ENCODE data around the gene SHISA4.
"Not testable (repeated sequence)": the region's sequence is repeated elsewhere in the genome, so short reads cannot be mapped to it uniquely, and the experiment has no call there.

The SHISA4 gene

DNA sequence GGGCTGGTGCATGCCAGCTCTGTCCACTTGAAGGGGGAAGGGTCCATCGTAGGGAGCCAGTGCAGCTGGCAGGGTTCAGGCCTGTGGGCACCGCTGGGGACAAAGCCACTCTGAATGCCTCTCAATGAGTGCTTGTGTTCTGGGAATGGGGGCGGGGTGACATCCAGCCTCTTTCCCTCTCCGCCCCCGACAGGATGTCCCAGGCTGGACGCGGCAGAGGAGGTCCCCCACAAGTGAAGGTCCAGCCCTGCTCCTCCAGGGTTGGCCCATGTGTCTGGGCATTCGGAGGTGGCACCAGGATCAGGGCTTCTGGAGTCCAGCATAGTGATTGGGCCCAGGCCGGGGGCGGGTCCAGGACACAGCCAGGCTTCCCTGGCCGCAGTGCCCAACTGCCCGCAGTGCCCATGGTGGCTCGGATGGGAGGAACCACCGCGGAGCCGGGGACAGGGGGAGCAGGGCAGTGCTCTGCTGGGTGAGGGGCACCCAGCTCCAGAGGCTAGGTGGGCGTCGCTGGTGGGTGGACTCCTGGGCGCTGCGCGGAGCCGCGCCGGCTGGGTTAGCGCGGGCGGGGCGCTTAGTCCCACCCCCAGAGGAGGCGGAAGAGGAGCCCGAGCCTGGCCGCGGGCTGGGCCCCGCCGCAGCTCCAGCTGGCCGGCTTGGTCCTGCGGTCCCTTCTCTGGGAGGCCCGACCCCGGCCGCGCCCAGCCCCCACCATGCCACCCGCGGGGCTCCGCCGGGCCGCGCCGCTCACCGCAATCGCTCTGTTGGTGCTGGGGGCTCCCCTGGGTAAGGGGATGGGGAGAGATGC is at the start of gene SHISA4:
TSS of gene SHISA4 (plus strand) at position 617 of the 808 bp plus-strand sequence. CDS start at position 714, 97 bp downstream.
- DNase-seq (ENCODE audit: low read depth in 2 of 2) = no peak

DNA sequence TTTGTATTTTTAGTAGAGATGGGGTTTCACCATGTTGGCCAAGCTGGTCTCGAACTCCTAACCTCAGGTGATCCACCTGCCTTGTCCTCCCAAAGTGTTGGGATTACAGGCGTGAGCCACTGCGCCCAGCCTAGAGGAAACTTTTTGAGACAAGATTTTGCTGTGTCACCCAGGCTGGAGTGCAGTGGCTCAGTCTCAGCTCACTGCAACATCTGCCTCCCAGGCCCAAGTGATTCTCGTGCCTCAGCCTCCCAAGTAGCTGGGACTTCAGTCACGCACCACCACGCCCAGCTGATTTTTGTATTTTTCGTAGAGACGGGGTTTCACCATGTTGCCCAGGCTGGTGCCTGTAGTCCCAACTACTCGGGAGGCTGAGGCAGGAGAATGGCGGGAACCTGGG is 49.6 kb upstream of the SHISA4 start:
- not testable (repeated sequence) for DNase-seq (ENCODE audit: low read depth in 2 of 2)

GRCh38 chr1:201840055-201840454 is 48.6 kb upstream of the SHISA4 start:
- DNase-seq (ENCODE audit: low read depth in 2 of 2) = no peak

- no peak for DNase-seq (ENCODE audit: low read depth in 2 of 2)
Measured at GRCh38 chr1:201840490-201840889, 48.2 kb upstream of the SHISA4 start.

DNA sequence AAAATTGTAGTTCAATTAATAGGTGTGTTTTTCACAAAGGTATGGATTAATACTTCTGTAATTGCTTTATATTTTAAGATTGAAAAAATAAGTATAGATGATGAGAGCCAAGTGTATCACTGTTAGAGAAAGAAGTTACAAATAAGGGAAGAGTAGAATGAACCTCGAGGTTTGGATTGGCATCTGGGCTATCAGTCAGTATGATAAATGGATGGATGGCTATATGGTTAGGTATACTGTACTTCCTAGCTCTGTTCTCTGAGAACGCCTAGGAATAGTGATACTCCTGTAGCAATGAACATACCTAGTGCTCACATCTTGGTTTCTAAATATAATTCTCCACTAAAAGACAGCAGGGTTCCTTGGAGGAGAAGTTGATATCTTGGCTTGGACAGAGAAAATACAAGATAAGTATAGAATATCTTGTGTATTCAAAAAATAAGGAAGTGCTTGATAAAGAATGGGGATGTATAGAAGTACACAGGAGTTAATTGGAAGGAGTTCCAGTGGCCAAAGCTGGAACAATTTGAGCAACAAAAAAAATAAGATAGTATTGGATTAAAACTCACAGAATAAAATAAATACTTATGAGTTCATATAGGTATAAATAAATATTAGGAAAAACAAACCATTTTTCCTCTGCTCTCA is 47.3 kb upstream of the SHISA4 start:
- DNase-seq (ENCODE audit: low read depth in 2 of 2) = no peak

- no peak for DNase-seq (ENCODE audit: low read depth in 2 of 2)
Measured at GRCh38 chr1:201842472-201843027, 46.1 kb upstream of the SHISA4 start.

GRCh38 chr1:201845331-201846083 is 43.2 kb upstream of the SHISA4 start:
- no peak for DNase-seq (ENCODE audit: low read depth in 2 of 2)

GRCh38 chr1:201847150-201847549 is 41.5 kb upstream of the SHISA4 start:
- no peak for DNase-seq (ENCODE audit: low read depth in 2 of 2)

GRCh38 chr1:201848230-201848629 is 40.5 kb upstream of the SHISA4 start:
- DNase-seq (ENCODE audit: low read depth in 2 of 2) = no peak

GRCh38 chr1:201849372-201850052 is 39.2 kb upstream of the SHISA4 start:
- DNase-seq (ENCODE audit: low read depth in 2 of 2) = no peak

- DNase-seq (ENCODE audit: low read depth in 2 of 2) = no peak
Measured at GRCh38 chr1:201850053-201850397, 38.7 kb upstream of the SHISA4 start.

DNA sequence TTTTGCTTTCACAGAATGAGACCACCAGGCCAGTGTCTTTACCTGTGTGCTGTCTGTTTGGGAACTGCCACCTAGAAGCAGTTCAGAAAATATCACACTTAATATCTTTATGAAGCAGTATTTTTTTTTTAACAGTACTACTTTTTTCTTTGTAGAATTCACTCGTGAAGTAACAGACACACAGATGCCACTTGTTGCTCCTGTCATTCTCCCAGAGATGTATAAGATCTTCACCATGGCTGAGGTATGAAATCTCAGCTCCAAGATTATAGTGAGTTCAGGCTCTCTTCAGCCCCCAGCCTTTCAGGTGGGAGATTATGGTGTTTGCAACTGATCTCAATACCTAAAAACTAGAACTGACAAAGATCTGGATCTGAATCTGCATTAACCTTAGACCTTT is 36.7 kb upstream of the SHISA4 start:
- no peak for DNase-seq (ENCODE audit: low read depth in 2 of 2)

- DNase-seq (ENCODE audit: low read depth in 2 of 2) = not testable (repeated sequence)
Measured at GRCh38 chr1:201856722-201857121, 32.0 kb upstream of the SHISA4 start.

GRCh38 chr1:201859424-201859823 is 29.3 kb upstream of the SHISA4 start:
- no peak for DNase-seq (ENCODE audit: low read depth in 2 of 2)

DNA sequence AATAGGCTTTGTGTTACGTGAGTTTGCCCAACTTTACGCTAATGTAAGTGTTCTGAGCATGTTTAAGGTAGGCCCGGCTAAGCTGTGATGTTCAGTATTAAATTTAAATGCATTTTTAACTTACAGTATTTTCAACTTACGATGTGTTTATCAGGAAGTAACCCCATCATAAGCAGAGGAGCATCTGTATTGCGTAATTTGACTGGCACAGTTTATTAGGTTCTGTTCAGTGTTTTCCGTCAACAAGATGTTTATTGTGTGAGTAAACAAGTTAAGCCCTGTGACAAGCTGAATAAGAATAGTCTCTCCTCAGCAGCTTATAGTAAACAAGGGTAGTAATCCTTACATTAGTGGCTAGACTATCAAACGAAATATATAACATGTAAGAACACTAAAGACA is 27.2 kb upstream of the SHISA4 start:
- no peak for DNase-seq (ENCODE audit: low read depth in 2 of 2)

DNA sequence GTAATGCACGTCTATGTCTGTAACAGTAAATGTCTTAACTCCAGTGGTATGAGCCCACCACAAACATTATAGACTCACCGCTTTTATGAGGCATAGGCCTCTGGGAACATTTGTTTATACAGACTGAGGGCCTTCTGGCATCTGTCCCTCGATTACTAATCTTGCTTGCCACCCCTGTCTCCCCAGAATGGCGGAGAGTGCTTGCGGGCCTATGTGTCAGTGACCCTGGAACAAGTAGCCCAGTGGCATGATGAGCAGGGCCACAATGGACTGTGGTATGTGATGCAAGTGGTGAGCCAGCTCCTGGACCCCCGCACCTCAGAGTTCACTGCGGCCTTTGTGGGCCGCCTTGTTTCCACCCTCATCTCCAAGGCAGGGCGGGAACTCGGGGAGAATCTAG is 18.3 kb upstream of the SHISA4 start:
- no peak for DNase-seq (ENCODE audit: low read depth in 2 of 2)

- no peak for DNase-seq (ENCODE audit: low read depth in 2 of 2)
Measured at GRCh38 chr1:201874672-201875071, 14.0 kb upstream of the SHISA4 start.

DNA sequence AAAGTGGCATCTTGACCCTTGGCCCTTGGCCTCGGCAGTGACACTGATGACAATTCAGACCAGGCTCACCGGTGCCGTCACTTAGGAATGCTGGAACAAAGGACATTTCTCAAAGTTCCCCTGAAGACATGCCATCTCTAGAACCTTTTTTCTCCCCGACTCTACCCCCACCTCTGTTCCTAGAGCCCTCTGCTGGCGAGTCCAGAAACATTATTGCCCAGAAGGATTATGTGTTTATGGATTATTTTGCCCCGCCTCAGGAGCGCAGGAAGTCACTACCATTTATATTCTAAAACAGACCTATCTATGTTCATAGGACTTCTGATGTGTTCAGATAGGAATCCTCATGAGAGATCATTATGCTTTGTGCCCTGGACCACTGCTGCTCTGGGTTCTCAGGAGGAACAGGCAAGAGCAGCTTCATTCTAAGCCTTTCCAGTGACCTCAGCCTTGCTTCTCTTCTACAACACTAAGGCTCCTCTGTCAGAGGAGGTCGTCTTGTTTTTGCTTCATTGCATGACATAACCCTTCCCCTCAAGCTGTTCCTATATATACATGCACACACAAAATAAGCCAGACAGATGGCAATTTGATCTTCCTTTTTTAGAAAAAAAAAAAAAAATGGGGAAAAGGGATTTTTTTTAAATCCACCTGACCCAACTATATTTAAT is 12.4 kb upstream of the SHISA4 start:
- no peak for DNase-seq (ENCODE audit: low read depth in 2 of 2)

DNA sequence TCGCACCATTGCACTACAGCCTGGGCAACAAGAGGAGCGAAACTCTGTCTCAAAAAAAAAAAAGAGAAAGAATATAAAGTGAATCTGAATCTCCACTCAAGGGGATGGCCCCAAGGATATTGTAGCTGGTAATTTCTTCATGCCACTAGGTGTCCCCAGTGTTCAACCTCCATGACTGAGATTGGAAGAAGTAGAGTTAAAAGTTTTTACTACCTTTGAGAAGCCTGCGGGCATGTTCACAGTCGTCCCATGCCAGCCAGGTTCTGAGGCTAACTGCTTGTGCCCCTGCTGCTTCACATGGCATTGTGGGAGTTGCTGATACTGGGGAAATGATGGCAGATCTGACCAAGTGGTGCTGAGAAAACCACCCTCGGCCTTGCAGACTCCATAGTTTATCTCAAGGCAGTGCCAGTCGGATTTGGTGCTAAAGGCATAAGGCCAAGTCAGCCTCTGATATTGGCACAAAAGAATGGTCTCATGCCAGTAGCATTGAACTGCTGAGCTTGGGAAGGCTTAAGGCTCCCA is 10.8 kb upstream of the SHISA4 start:
- no peak for DNase-seq (ENCODE audit: low read depth in 2 of 2)

DNA sequence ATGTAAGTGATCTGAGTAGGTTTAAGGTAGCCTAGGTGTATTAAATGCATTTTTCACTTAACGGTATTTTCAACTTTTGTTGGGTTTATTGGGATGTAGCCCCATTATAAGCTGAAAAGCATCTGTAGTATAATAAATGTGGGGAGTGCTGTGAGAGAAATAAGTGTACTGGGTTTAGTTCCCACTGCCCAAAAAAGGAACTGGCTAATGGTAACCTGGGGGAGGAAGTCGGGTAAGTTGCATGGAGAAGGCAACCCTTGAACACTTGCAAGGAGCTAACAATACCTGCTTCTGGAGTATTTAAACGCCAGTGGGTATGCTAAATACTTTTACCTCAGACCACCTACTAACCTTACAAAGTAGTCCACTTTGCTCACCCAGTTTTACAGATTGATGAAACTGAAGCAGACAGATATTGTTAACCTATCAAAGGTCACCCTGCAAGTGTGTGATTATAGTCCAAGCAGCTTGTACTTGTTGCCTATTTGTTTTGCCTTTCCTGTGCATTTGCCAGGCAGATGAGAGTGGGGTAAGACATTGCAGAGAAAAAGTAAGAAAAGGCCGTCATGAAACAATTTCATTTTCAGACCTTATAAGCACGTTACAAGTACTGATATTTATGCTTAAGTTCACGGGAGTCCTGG is 7.6 kb upstream of the SHISA4 start:
- no peak for DNase-seq (ENCODE audit: low read depth in 2 of 2)

- DNase-seq (ENCODE audit: low read depth in 2 of 2) = no peak
Measured at GRCh38 chr1:201881617-201882016, 7.1 kb upstream of the SHISA4 start.

Measured in stimulated activated CD4-positive, alpha-beta T cell treated with anti-CD3 and anti-CD28 coated beads, Interleukin-1b, Interleukin-23, amount 100 ng/mL, for 4 hours (primary cell).